GM12801 (cell line): Measurements from ENCODE around the gene VASH1.

Source experiments
- CTCF ChIP-seq: IDR thresholded peaks from one replicate; pipeline ENCODE4 v1.5.1; 2011; ENCODE audit warnings: control low read depth; ENCODE audit not compliant: insufficient read length; ENCODE audit errors: extremely low read depth

The VASH1 gene

GRCh38 chr14:76811561-76811960 is 50.3 kb downstream of the VASH1 start:
- TF ChIP-seq CTCF: no peak

- TF ChIP-seq CTCF: no peak
These were observed 50.8 kb downstream of the VASH1 start for GRCh38 chr14:76812093-76812421.

- no peak for TF ChIP-seq CTCF
These were observed 51.4 kb downstream of the VASH1 start, which contains the start of gene ANGEL1 for GRCh38 chr14:76812422-76813383. ANGEL1 (minus strand) TSS chr14:76812882; CDS start chr14:76812827, 55 bp downstream.

- no peak for TF ChIP-seq CTCF
These were observed 53.7 kb downstream of the VASH1 start for GRCh38 chr14:76814726-76815645.

GRCh38 chr14:76820700-76821099 is 59.4 kb downstream of the VASH1 start:
- TF ChIP-seq CTCF: no peak

GRCh38 chr14:76826122-76826521 is 64.9 kb downstream of the VASH1 start, which contains the start of gene LRRC74A:
LRRC74A (plus strand) TSS chr14:76826408; CDS start chr14:76826698, 290 bp downstream.
- TF ChIP-seq CTCF: no peak

GRCh38 chr14:76827696-76828296 is 66.5 kb downstream of the VASH1 start:
- no peak for TF ChIP-seq CTCF
